Esophagus muscularis mucosa (tissue), 3 donors: ENCODE measurements around the gene UNC5B.

ENCODE experiments used
- POLR2AphosphoS5 ChIP-seq, 2 donors: sonication (generic); formaldehyde crosslinking; IDR thresholded peaks; one replicate each; pipeline ENCODE4 v1.6.1; 2017; ENCODE audit warnings: antibody characterized with exemption in 2 of 2
- TF ChIP-seq, protein P1 (sequence below), 3 experiments: fragments of 200-600 bp in 2 of 3; fragments of 450-650 bp in 1 of 3; sonication (generic) in 2 of 3; IDR thresholded peaks; one replicate each; pipeline ENCODE4 v1.5.1; 2017 to 2019; ENCODE audit warnings: antibody characterized with exemption in 3 of 3, mild to moderate bottlenecking in 2 of 3, moderate library complexity in 1 of 3

DNA sequence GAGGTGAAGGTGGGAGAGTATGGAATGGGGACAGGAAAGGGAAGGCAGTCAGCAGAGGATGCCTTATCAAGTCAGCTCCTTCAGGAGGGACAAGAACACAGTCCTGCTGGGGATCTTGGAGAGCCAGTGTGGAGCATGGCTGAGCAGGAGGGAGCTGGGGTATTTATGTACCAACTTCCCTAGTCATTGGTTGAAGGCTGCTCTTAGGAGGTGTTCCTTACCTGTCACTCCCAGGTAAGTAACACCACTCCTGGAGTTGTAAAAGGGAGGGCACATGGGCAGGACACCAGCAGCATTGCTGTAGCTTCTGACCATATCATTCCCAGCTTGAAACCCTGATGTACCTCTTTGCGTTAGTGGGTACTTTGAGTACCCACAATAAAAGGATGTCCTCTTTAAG is 136.5 kb downstream of the UNC5B start:
- TF ChIP-seq POLR2AphosphoS5 (IDR thresholded peaks at IDR 0.05): no peak
- TF ChIP-seq, protein P1, sequence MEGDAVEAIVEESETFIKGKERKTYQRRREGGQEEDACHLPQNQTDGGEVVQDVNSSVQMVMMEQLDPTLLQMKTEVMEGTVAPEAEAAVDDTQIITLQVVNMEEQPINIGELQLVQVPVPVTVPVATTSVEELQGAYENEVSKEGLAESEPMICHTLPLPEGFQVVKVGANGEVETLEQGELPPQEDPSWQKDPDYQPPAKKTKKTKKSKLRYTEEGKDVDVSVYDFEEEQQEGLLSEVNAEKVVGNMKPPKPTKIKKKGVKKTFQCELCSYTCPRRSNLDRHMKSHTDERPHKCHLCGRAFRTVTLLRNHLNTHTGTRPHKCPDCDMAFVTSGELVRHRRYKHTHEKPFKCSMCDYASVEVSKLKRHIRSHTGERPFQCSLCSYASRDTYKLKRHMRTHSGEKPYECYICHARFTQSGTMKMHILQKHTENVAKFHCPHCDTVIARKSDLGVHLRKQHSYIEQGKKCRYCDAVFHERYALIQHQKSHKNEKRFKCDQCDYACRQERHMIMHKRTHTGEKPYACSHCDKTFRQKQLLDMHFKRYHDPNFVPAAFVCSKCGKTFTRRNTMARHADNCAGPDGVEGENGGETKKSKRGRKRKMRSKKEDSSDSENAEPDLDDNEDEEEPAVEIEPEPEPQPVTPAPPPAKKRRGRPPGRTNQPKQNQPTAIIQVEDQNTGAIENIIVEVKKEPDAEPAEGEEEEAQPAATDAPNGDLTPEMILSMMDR (IDR thresholded peaks at IDR 0.05): no peak
